Body of pancreas (tissue), 4 donors: Measurements from ENCODE around the gene NTMT1. TPM values are rescaled to one million over a fixed set of nuclear protein-coding genes. Genes with fewer than 3 reads are reported as not detected.

ENCODE experiments used
- ATAC-seq: fragments of 150-250 bp; one replicate; pipeline ENCODE4 v1.9.1; 2016
- DNase-seq, 4 donors: peaks; one replicate each; pipeline ENCODE4 v3.0.0-alpha.2; 2019
- H3K27ac ChIP-seq, 4 donors: fragments of 200-600 bp; sonication (generic); 1 replicate in 3 of 4; 2 replicates in 1 of 4; pipeline versions ENCODE4 v1.5.1 to v1.6.1; 2016 to 2019; ENCODE audit warnings: mild to moderate bottlenecking in 1 of 4, mixed read lengths in 1 of 4, moderate library complexity in 1 of 4
- H3K27me3 ChIP-seq, 2 donors: fragments of 200-600 bp; sonication (generic); one replicate each; pipeline ENCODE4 v1.6.0; 2016; ENCODE audit warnings: mild to moderate bottlenecking in 1 of 2
- H3K36me3 ChIP-seq, 2 donors: fragments of 200-600 bp; sonication (generic); replicated peaks in 1 of 2; 2 replicates each; pipeline ENCODE4 v1.5.1; 2016; ENCODE audit warnings: low read depth in 2 of 2; ENCODE audit not compliant: insufficient read depth in 1 of 2
- H3K4me1 ChIP-seq: fragments of 200-600 bp; sonication (generic); one replicate; pipeline ENCODE4 v1.6.0; 2016
- H3K4me3 ChIP-seq, 2 donors: fragments of 200-600 bp; sonication (generic); 1 replicate in 1 of 2; 2 replicates in 1 of 2; pipeline ENCODE4 v1.5.1; 2016 to 2019
- H3K9me3 ChIP-seq, 3 donors: fragments of 200-600 bp; sonication (generic); 1 replicate in 2 of 3; 2 replicates in 1 of 3; pipeline ENCODE4 v1.5.1; 2016
- CTCF ChIP-seq, 7 experiments: fragments of 450-650 bp in 4 of 7; fragments of 200-600 bp in 3 of 7; sonication (generic) in 3 of 7; IDR thresholded peaks; one replicate each; pipeline ENCODE4 v1.5.1; 2016 to 2019; ENCODE audit warnings: antibody characterized with exemption in 7 of 7
- POLR2A ChIP-seq, 3 donors: fragments of 450-650 bp; IDR thresholded peaks; one replicate each; pipeline ENCODE4 v1.6.1; 2016; ENCODE audit warnings: antibody characterized with exemption in 3 of 3, mild to moderate bottlenecking in 2 of 3
- WGBS, 2 donors: methylation state at CpG; one replicate each; pipeline ENCODE4 v1.1.5; 2017; 5-methylcytosine and 5-hydroxymethylcytosine counted together
- intact Hi-C: fragments of 100-400 bp; cut with DNase I; formaldehyde crosslinking; loops from one replicate; pipeline ENCODE4 v1.15.1; 2023
- total RNA-seq, 2 donors: library from RNA; depleted of rRNA; stranded (reverse); fragments of >200 nt; gene quantifications; one replicate each; pipeline ENCODE4 v1.1.0, GENCODE V29; 2016

NTMT1 gene
- total RNA-seq, 2 donors from 2014 or later, result 11.2 to 14.5 TPM

GRCh38 chr9:129669141-129669718 lies 43.3 kb downstream of the NTMT1 start:
- H3K9me3 ChIP-seq, result no peaks in the 10 kb centered on the region
- H3K4me3 ChIP-seq, result no peak overlapping the region
- TF ChIP-seq POLR2A (IDR thresholded peaks at IDR 0.05), result no peak
- no peak for TF ChIP-seq CTCF (IDR thresholded peaks at IDR 0.05)
- H3K36me3 ChIP-seq, result no peaks in the 10 kb centered on the region
- intact Hi-C loops, result no loop called here
- WGBS, 2 donors, result 29 to 40% methylated on average over 14 to 17 of the region's 17 CpGs
- ATAC-seq (no peak), DNase-seq (no peak)
- H3K27ac ChIP-seq, result no peak overlapping the region
- H3K27me3 ChIP-seq, result peaks cover 0 to 6% of the 10 kb centered on the region in 2 donors
- peaks cover 6% of the 10 kb centered on the region for H3K4me1 ChIP-seq

- H3K4me1 ChIP-seq, result peaks cover 6% of the 10 kb centered on the region
- no peak overlapping the region for H3K27ac ChIP-seq
- H3K36me3 ChIP-seq, result no peaks in the 10 kb centered on the region
- intact Hi-C loops, result no loop called here
- H3K9me3 ChIP-seq, result no peaks in the 10 kb centered on the region
- no peak overlapping the region for H3K4me3 ChIP-seq
- ATAC-seq (no peak), DNase-seq (no peak)
- H3K27me3 ChIP-seq, result peaks cover 0 to 6% of the 10 kb centered on the region in 2 donors
- 69 to 72% methylated on average over 13 of the region's 13 CpGs for WGBS, 2 donors
- no peak for TF ChIP-seq POLR2A (IDR thresholded peaks at IDR 0.05)
- no peak for TF ChIP-seq CTCF (IDR thresholded peaks at IDR 0.05)
These were observed 44.0 kb downstream of the NTMT1 start for GRCh38 chr9:129669946-129670345.

GRCh38 chr9:129671065-129671464 lies 45.1 kb downstream of the NTMT1 start:
- Histone ChIP-seq H3K36me3 (no peaks in the 10 kb centered on the region), H3K4me3 (no peak overlapping the region), H3K4me1 (no peaks in the 10 kb centered on the region), H3K27me3 (no peaks in the 10 kb centered on the region), H3K27ac (no peak overlapping the region), H3K9me3 (no peaks in the 10 kb centered on the region)
- no peak for TF ChIP-seq POLR2A (IDR thresholded peaks at IDR 0.05)
- no peak for TF ChIP-seq CTCF (IDR thresholded peaks at IDR 0.05)
- WGBS, 2 donors, result 73 to 83% methylated on average over 7 to 8 of the region's 9 CpGs
- no peak for DNase-seq
- no peak for ATAC-seq
- intact Hi-C loops, result no loop called here

- ATAC-seq (no peak), DNase-seq (no peak)
- H3K4me3 ChIP-seq, result no peak overlapping the region
- H3K27ac ChIP-seq, result no peak overlapping the region
- 74% methylated on average over 7 of the region's 7 CpGs; no CpG with 5 or more reads in 1 of the 2 donors for WGBS, 2 donors
- H3K4me1 ChIP-seq, result no peaks in the 10 kb centered on the region
- TF ChIP-seq CTCF (IDR thresholded peaks at IDR 0.05) (no peak), POLR2A (IDR thresholded peaks at IDR 0.05) (no peak)
- intact Hi-C loops, result no loop called here
- no peaks in the 10 kb centered on the region for H3K27me3 ChIP-seq
- no peaks in the 10 kb centered on the region for H3K36me3 ChIP-seq
- no peaks in the 10 kb centered on the region for H3K9me3 ChIP-seq
These were observed 45.6 kb downstream of the NTMT1 start for GRCh38 chr9:129671519-129671918.

GRCh38 chr9:129672702-129673101 lies 46.7 kb downstream of the NTMT1 start:
- Histone ChIP-seq H3K27me3 (no peaks in the 10 kb centered on the region), H3K36me3 (no peaks in the 10 kb centered on the region), H3K4me1 (no peaks in the 10 kb centered on the region), H3K4me3 (no peak overlapping the region), H3K9me3 (no peaks in the 10 kb centered on the region), H3K27ac (no peak overlapping the region)
- TF ChIP-seq CTCF (IDR thresholded peaks at IDR 0.05) (no peak), POLR2A (IDR thresholded peaks at IDR 0.05) (no peak)
- DNase-seq, result no peak
- no peak for ATAC-seq
- 69 to 75% methylated on average over 8 of the region's 8 CpGs for WGBS, 2 donors
- intact Hi-C loops, result no loop called here
